ENCODE data around the gene AHNAK2. TPM values are rescaled to one million over a fixed set of nuclear protein-coding genes. Genes with fewer than 3 reads are reported as not detected.

Gene AHNAK2
- total and polyA plus RNA-seq, 2 of the 13 experiments (the other 11 are each of a cell fraction or from before 2014, with no cell fraction given): 0.11 to 0.18 TPM

- TF ChIP-seq, protein P1, sequence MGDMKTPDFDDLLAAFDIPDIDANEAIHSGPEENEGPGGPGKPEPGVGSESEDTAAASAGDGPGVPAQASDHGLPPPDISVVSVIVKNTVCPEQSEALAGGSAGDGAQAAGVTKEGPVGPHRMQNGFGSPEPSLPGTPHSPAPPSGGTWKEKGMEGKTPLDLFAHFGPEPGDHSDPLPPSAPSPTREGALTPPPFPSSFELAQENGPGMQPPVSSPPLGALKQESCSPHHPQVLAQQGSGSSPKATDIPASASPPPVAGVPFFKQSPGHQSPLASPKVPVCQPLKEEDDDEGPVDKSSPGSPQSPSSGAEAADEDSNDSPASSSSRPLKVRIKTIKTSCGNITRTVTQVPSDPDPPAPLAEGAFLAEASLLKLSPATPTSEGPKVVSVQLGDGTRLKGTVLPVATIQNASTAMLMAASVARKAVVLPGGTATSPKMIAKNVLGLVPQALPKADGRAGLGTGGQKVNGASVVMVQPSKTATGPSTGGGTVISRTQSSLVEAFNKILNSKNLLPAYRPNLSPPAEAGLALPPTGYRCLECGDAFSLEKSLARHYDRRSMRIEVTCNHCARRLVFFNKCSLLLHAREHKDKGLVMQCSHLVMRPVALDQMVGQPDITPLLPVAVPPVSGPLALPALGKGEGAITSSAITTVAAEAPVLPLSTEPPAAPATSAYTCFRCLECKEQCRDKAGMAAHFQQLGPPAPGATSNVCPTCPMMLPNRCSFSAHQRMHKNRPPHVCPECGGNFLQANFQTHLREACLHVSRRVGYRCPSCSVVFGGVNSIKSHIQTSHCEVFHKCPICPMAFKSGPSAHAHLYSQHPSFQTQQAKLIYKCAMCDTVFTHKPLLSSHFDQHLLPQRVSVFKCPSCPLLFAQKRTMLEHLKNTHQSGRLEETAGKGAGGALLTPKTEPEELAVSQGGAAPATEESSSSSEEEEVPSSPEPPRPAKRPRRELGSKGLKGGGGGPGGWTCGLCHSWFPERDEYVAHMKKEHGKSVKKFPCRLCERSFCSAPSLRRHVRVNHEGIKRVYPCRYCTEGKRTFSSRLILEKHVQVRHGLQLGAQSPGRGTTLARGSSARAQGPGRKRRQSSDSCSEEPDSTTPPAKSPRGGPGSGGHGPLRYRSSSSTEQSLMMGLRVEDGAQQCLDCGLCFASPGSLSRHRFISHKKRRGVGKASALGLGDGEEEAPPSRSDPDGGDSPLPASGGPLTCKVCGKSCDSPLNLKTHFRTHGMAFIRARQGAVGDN (CRISPR knock-in tag; IDR thresholded peaks at IDR 0.05): peak; percentile 39; the same call in 1 of the 2 replicates
- peak; percentile 39 for TF ChIP-seq JUND (CRISPR knock-in tag; IDR thresholded peaks at IDR 0.05)
- peak; percentile 83 for TF ChIP-seq HIC2 (CRISPR knock-in tag; IDR thresholded peaks at IDR 0.05; ENCODE audit: low read depth)
- peak; percentile 23; the same call in 1 of the 2 replicates for TF ChIP-seq AHR (CRISPR knock-in tag; IDR thresholded peaks at IDR 0.05)
- no peak for TF ChIP-seq MATR3 (CRISPR knock-in tag; IDR thresholded peaks at IDR 0.05)
- peak; percentile 33 for TF ChIP-seq TEAD3 (CRISPR knock-in tag; optimal IDR thresholded peaks at IDR 0.05; ENCODE audit: borderline replicate concordance)
- TF ChIP-seq KDM2A (CRISPR knock-in tag; IDR thresholded peaks at IDR 0.05; ENCODE audit: borderline replicate concordance, low read depth): 0 out of 2 replicates have a peak, but pooled peaks have one; percentile 45
- TF ChIP-seq HNRNPLL (IDR thresholded peaks at IDR 0.05; ENCODE audit: low read depth, low read length, poor library complexity, severe bottlenecking): peak; percentile 27
- no peak for TF ChIP-seq RFX3 (CRISPR knock-in tag; IDR thresholded peaks at IDR 0.05)
- TF ChIP-seq FOSL2 (CRISPR knock-in tag; IDR thresholded peaks at IDR 0.05): peak; percentile 96
- no peak for TF ChIP-seq CBX1 (IDR thresholded peaks at IDR 0.05; ENCODE audit: low read depth)
- TF ChIP-seq TFAP4 (IDR thresholded peaks at IDR 0.05; ENCODE audit: borderline replicate concordance, low read depth): peak; percentile 25; the same call in 1 of the 2 replicates
- 0 out of 2 replicates have a peak, but pooled peaks have one; percentile 14 for TF ChIP-seq FOXP1 (IDR thresholded peaks at IDR 0.05)
- no peak for TF ChIP-seq FOXP1 (CRISPR knock-in tag; IDR thresholded peaks at IDR 0.05)
- TF ChIP-seq ATF7 (IDR thresholded peaks at IDR 0.05): peak; percentile 13; the same call in 1 of the 2 replicates
- no peak for TF ChIP-seq ATF7 (CRISPR knock-in tag; IDR thresholded peaks at IDR 0.05)
- TF ChIP-seq YY1 (IDR thresholded peaks at IDR 0.05; ENCODE audit: insufficient read depth, insufficient replicate concordance, low read depth, low read length): no peak
- TF ChIP-seq, protein P2, sequence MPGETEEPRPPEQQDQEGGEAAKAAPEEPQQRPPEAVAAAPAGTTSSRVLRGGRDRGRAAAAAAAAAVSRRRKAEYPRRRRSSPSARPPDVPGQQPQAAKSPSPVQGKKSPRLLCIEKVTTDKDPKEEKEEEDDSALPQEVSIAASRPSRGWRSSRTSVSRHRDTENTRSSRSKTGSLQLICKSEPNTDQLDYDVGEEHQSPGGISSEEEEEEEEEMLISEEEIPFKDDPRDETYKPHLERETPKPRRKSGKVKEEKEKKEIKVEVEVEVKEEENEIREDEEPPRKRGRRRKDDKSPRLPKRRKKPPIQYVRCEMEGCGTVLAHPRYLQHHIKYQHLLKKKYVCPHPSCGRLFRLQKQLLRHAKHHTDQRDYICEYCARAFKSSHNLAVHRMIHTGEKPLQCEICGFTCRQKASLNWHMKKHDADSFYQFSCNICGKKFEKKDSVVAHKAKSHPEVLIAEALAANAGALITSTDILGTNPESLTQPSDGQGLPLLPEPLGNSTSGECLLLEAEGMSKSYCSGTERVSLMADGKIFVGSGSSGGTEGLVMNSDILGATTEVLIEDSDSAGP (CRISPR knock-in tag; IDR thresholded peaks at IDR 0.05; ENCODE audit: borderline replicate concordance): peak; percentile 30; the same call in 1 of the 2 replicates
- TF ChIP-seq SAP130 (CRISPR knock-in tag; IDR thresholded peaks at IDR 0.05; ENCODE audit: low read depth): peak; percentile 39
- TF ChIP-seq GABPB1 (CRISPR knock-in tag; IDR thresholded peaks at IDR 0.05): peak; percentile 27; the same call in 1 of the 2 replicates
- TF ChIP-seq XRCC5 (optimal IDR thresholded peaks at IDR 0.05; ENCODE audit: low read length): peak; percentile 51
Observed at GRCh38 chr14:104979758-104980610, 1.8 kb upstream of the AHNAK2 start (continued).
